HFF-Myc (cell line): Measurements from ENCODE around the gene ZNF598.
A peak's percentile ranks its signal among the peaks of the same experiment; 100 is the strongest.
"Not testable (repeated sequence)": the region's sequence is repeated elsewhere in the genome, so short reads cannot be mapped to it uniquely, and the experiment has no call there.

Experiments
- DNase-seq: peaks from one replicate; pipeline ENCODE4 v3.0.0-alpha.2; 2011; ENCODE audit warnings: low read depth; ENCODE audit errors: extremely low read depth
- H3K4me3 ChIP-seq: replicated peaks from 2 replicates; pipeline ENCODE4 v1.5.1; 2011; ENCODE audit warnings: low read depth, mild to moderate bottlenecking, control low read depth, low read length
- TF ChIP-seq, protein P1 (sequence below): IDR thresholded peaks from 2 replicates; pipeline ENCODE4 v1.5.1; 2012; ENCODE audit warnings: mild to moderate bottlenecking, low read depth, low read length, control low read depth; ENCODE audit errors: missing control alignments

Gene ZNF598

DNA sequence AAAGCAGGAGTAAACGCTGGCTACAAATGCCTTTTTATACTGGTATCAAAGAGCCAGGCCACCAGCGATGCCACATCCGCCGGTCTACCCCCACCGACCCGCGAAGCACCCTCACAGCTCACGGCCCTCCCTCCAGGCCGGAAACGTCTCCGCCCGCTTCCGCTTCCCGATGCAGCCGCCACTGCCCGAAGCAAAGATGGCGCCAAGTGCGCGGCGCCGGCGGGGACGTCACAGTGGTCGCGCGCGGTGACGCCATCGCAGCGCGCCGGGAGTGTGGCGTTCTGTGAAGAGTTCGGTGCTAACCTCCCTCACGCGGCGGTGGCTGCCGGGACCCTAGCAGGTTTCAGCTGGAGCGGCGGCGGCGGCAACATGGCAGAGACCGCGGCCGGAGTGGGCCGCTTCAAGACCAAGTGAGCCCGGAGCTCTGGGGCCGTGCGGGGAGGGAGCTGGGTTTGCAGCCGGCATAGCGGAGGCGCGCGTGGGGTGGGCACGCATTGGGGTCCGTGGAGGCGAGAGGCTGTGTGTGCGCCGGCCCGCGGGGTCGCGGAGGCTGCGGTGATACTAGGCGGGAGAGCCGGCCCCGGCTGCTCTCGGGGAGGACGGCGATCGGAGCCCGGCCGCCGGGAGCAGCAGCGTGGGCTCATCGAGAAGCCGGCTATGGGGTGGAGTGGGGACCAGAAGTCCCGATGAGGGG is 37.7 kb downstream of the ZNF598 start, which contains the start of gene TBL3:
Gene TBL3 (plus strand): TSS at position 258 of the 694 bp plus-strand sequence. CDS start 112 bp downstream, at position 370.
- DNase-seq: peak; percentile 72
- H3K4me3 ChIP-seq: peak within 1 kb of the TSS; percentile 95
- TF ChIP-seq, protein P1, sequence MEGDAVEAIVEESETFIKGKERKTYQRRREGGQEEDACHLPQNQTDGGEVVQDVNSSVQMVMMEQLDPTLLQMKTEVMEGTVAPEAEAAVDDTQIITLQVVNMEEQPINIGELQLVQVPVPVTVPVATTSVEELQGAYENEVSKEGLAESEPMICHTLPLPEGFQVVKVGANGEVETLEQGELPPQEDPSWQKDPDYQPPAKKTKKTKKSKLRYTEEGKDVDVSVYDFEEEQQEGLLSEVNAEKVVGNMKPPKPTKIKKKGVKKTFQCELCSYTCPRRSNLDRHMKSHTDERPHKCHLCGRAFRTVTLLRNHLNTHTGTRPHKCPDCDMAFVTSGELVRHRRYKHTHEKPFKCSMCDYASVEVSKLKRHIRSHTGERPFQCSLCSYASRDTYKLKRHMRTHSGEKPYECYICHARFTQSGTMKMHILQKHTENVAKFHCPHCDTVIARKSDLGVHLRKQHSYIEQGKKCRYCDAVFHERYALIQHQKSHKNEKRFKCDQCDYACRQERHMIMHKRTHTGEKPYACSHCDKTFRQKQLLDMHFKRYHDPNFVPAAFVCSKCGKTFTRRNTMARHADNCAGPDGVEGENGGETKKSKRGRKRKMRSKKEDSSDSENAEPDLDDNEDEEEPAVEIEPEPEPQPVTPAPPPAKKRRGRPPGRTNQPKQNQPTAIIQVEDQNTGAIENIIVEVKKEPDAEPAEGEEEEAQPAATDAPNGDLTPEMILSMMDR: no peak

DNA sequence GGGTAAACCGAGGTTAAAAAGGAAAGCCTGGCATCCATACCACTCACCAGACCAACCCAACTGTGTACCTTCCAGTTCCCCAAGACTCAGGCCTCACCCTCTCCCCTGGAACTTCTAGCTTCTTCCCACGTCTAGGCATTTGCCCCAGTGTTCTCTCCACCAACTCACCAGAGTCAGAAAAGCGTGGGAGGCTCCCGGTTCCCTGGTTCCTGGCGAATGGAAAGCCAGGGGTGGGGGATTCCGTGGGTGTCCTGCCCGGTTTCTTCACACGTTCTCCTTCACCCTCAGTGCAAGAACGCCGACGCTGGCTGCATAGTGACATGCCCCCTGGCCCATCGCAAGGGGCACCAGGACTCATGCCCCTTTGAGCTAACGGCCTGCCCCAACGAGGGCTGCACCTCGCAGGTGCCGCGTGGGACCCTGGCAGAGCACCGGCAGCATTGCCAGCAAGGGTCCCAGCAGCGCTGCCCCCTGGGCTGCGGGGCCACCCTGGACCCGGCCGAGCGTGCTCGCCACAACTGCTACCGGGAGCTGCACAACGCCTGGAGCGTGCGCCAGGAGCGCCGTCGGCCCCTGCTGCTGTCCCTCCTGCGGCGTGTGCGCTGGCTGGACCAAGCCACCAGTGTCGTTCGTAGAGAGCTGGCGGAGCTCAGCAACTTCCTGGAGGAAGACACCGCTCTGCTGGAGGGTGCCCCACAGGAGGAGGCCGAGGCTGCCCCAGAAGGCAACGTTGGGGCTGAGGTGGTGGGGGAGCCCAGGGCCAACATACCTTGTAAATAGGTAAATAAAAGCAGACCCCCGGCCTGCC is 41.3 kb downstream of the ZNF598 start:
- no peak overlapping the region for H3K4me3 ChIP-seq
- TF ChIP-seq, protein P1: no peak
- DNase-seq: no peak

DNA sequence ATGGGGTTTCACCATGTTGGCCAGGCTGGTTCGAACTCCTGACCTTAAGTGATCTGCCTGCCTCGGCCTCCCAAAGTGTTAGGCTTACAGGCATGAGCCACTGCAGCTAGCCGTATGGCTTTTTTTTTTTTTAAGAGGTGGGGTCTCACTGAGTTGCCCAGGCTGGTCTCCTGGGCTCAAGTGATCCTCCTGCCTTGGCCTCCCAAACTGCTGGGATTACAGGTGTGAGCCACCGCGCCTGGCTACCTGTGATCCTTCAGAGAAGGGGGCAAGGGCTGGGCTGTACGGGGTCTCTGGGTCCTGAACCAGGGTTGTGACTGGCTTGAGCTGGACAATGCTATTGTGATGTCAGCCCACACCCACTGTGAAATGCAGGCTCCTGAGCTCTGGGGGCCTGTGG is 43.2 kb downstream of the ZNF598 start, which contains the start of gene RNF151:
Gene RNF151 (plus strand): TSS at position 397 of the 400 bp plus-strand sequence. CDS start 26 bp downstream, outside the sequence.
- TF ChIP-seq, protein P1: no peak
- no peak for DNase-seq
- H3K4me3 ChIP-seq: peak within 1 kb of the TSS; percentile 86

DNA sequence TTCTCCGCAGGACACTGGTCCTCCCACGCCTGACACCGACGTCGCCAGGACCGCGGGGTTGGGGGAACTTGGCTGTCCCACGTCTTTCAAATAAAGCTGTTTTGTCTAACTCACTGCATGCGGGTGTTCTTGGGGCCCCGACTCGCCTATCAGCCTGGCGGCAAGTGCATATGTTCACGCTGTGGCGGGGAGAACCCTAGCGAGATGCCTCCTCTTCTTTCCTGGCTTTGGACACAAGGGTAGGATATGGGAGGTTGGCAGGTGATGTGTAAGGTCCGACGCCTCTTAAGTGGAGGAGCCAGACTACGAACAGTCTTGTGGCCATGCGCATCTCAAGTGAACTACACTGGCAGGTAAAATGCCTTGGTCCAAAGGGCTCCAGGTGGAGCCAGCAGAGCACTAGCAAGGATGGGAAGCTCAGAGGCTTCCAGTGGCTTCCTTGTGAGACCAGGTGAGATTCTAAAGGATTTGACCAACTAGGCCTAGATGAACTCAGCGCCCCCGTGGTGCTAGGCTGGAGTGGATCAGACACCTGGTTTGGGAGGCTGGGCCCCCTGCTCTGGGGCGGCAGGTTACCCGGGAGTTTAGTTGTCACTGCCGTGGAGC is 44.1 kb downstream of the ZNF598 start:
- DNase-seq: no peak
- TF ChIP-seq, protein P1: no peak
- peak overlapping the region; percentile 86 for H3K4me3 ChIP-seq

DNA sequence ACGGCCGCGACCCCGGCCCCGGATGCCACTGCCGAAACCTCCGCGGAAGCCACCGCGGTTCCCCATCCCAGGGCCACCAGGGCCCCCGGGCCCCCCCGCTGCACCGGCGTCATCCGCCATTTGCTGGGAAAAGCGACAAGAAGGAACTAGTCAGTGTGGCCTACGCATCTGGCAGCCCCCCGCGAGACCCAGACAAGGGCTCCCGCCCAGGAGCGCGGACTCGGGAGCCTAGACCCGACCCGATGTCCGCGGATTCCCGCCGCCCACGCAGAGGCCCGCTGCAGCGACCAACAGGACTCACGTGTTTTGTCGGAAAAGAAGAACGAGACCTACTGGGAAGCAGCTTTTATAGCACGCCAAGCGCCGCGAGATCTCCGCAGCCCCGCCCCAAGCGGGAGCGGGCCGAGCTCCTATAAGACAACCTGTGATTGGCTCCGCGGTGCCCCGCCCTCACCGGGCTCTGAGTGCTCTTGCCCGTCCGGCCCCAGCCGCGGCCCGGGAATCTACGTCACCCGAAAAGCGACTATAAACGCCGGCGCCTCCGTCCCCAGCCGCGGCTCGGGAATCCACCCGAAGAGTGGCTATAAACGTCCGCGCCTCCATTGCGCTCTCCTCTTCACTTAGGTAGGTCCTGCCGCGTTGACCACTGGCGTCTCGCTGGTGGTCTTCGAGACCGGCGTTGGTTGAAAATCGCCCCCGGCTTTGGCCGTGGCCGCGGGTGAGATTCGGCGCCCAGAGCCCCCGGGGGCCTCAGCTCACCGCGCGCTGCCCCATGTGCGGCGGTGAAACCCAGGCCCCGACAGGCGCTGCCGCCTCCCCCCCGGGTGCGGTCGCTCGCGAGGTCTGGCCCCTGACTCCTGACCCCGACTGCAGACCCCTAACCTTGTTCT is 44.9 kb downstream of the ZNF598 start, which contains the start of gene RPS2:
Gene RPS2 (minus strand): TSS at position 321 of the 890 bp plus-strand sequence. CDS start 201 bp downstream, at position 120.
- peak within 1 kb of the TSS; percentile 86 for H3K4me3 ChIP-seq
- peak; percentile 91 for DNase-seq
- TF ChIP-seq, protein P1: no peak

DNA sequence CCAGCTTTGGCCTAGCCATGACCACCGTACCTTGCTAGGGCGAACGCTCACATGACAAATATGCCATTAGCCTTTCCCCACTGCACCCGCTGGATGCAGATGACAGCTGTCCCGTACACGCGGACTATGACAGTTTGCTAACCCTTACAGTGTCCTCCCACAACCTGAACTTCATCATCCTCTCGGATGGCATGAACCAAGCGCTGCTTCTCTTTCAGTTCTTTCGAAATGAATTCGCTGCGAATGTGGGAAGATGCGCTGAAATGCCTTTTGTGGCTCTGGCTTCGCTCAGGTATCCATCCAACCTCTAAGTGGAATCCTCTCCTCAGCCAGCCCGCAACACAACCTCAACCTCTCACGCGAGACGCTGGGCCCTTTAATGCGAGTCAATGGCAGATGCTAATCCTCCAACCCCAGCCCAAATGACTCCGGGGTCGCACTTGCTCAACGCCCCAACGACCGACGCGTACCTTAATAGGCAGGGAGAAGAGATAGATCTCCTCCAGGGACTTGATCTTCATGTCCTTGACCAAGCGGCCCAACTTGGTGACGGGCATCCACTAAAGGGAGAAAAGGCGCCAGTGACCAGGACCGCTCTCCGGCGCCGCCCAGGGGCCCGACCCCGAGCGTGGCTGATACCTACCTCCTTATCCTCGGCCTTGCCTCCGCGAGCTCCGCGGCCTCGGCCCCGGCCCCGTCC is 45.7 kb downstream of the ZNF598 start:
- no peak for DNase-seq
- TF ChIP-seq, protein P1: no peak

DNA sequence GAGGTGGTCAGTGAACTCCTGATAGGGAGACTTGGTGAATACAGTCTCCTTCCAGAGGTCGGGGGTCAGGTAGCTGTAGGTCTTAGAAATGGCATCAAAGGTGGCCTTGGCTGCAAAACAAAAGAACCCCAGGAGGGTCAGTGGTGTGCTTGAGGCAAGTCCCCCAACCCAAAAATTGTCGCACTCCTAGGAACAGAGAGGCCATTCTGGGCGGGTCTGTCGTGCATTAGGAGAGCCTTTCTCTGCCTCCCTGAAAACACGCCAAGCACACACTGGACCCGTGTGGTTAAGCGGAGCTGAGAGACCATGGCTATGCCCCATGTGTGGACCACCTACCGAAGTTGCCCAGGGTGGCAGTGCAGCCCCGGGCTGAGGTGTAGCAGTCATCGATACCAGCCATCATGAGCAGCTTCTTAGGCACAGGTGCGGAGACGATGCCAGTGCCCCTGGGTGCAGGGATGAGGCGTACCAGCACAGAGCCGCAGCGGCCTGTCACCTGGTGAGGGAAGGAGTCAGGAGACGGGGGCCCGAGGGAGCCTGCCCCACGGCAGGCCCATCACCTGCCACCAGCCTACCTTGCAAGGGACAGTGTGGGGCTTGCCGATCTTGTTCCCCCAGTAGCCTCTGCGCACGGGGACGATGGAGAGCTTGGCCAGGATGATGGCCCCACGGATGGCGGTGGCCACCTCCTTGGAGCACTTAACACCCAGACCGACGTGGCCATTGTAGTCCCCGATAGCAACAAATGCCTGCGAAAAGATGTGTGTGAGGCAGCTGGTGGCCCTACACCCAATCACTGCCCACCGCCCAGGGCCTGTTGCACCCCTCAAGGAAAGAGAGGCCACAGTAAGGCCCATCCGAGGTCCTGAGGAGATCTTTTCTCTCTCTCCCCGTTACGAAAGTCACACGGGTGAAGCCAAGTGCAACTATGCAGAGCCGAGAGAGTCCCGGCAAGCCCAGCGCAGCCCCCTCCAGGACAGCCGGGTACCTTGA is 47.2 kb downstream of the ZNF598 start:
- not testable (repeated sequence) for DNase-seq
- peak overlapping the region; percentile 86 for H3K4me3 ChIP-seq

More for the DNA sequence above, 45.7 kb downstream of the ZNF598 start:
- peak overlapping the region; percentile 86 for H3K4me3 ChIP-seq
